K562 (cell line): Measurements from ENCODE around the gene ANAPC16. TPM values are rescaled to one million over a fixed set of nuclear protein-coding genes. Genes with fewer than 3 reads are reported as not detected.

ENCODE experiments used
- ASH1L ChIP-seq: fragments of 450-650 bp; IDR thresholded peaks from 2 replicates; pipeline ENCODE4 v1.6.1; 2018; ENCODE audit warnings: borderline replicate concordance, mild to moderate bottlenecking, low read depth; ENCODE audit not compliant: partially characterized antibody
- BRD4 ChIP-seq: fragments of 200-600 bp; sonication (generic); IDR thresholded peaks from 2 replicates; pipeline ENCODE4 v1.6.1; 2017; ENCODE audit warnings: inconsistent platforms
- CBFA2T3 ChIP-seq: fragments of 450-650 bp; IDR thresholded peaks from 2 replicates; pipeline ENCODE4 v1.6.1; 2017
- CCNT2 ChIP-seq: IDR thresholded peaks from 2 replicates; pipeline ENCODE4 v1.6.1; 2011; ENCODE audit warnings: borderline replicate concordance, low read depth, mild to moderate bottlenecking, moderate library complexity, mixed read lengths, low read length; ENCODE audit not compliant: insufficient read length; ENCODE audit errors: extremely low read depth
- CEBPB ChIP-seq: fragments of 450-650 bp; IDR thresholded peaks from 2 replicates; pipeline ENCODE4 v1.6.1; 2016; ENCODE audit warnings: missing genetic modification characterization, missing compliant biosample characterization
- CREB3L1 ChIP-seq: fragments of 450-650 bp; IDR thresholded peaks from 2 replicates; pipeline ENCODE4 v1.6.1; 2014; ENCODE audit warnings: low read depth, mild to moderate bottlenecking, moderate library complexity, borderline replicate concordance
- EP400 ChIP-seq: fragments of 450-650 bp; IDR thresholded peaks from 2 replicates; pipeline ENCODE4 v1.6.1; 2017; ENCODE audit warnings: antibody characterized with exemption, mild to moderate bottlenecking, moderate library complexity
- GATAD2B ChIP-seq: fragments of 450-650 bp; IDR thresholded peaks from 2 replicates; pipeline ENCODE4 v1.6.1; 2017; ENCODE audit warnings: mild to moderate bottlenecking, borderline replicate concordance
- HNRNPUL1 ChIP-seq: fragments of 200-400 bp; formaldehyde crosslinking; IDR thresholded peaks from 2 replicates; pipeline ENCODE4 v1.6.1; 2017; ENCODE audit warnings: low read length
- KLF13 ChIP-seq: fragments of 450-650 bp; IDR thresholded peaks from 2 replicates; pipeline ENCODE4 v1.6.1; 2016; ENCODE audit warnings: missing genetic modification characterization, low read depth, mild to moderate bottlenecking, missing compliant biosample characterization, moderate library complexity, borderline replicate concordance
- MCM5 ChIP-seq: fragments of 450-650 bp; IDR thresholded peaks from 2 replicates; pipeline ENCODE4 v1.6.1; 2016; ENCODE audit warnings: low read depth
- MED1 ChIP-seq: sonication (generic); formaldehyde crosslinking; IDR thresholded peaks from 2 replicates; pipeline ENCODE4 v1.8.1; 2023; ENCODE audit warnings: missing genetic modification reagents, borderline replicate concordance
- NCOR1 ChIP-seq: fragments of 450-650 bp; IDR thresholded peaks from 2 replicates; pipeline ENCODE4 v1.6.1; 2016; ENCODE audit warnings: mild to moderate bottlenecking, moderate library complexity
- NFATC3 ChIP-seq: fragments of 450-650 bp; IDR thresholded peaks from 2 replicates; pipeline ENCODE4 v1.6.1; 2017; ENCODE audit warnings: mild to moderate bottlenecking
- NR2F6 ChIP-seq: fragments of 450-650 bp; formaldehyde crosslinking; IDR thresholded peaks from 2 replicates; pipeline ENCODE4 v1.4.0; 2020; ENCODE audit warnings: mild to moderate bottlenecking
- PCBP2 ChIP-seq: fragments of 200-400 bp; formaldehyde crosslinking; IDR thresholded peaks from 2 replicates; pipeline ENCODE4 v1.6.1; 2018; ENCODE audit warnings: low read length, low read depth, mild to moderate bottlenecking, moderate library complexity; ENCODE audit not compliant: poor library complexity, severe bottlenecking
- RBM17 ChIP-seq: fragments of 200-400 bp; formaldehyde crosslinking; IDR thresholded peaks from 2 replicates; pipeline ENCODE4 v1.6.1; 2017; ENCODE audit warnings: low read depth, mild to moderate bottlenecking, low read length, borderline replicate concordance
- RBM34 ChIP-seq: fragments of 200-400 bp; formaldehyde crosslinking; IDR thresholded peaks from 2 replicates; pipeline ENCODE4 v1.6.1; 2018; ENCODE audit warnings: low read length, borderline replicate concordance; ENCODE audit not compliant: insufficient read depth
- SIX5 ChIP-seq, 2 experiments: IDR thresholded peaks; 2 replicates each; pipeline ENCODE4 v1.6.1; 2011; ENCODE audit warnings: low read length in 2 of 2, borderline replicate concordance in 1 of 2, low read depth in 1 of 2, mild to moderate bottlenecking in 1 of 2, moderate library complexity in 1 of 2; ENCODE audit not compliant: insufficient read depth in 1 of 2
- SPI1 ChIP-seq: IDR thresholded peaks from 2 replicates; pipeline ENCODE4 v1.6.1; 2011; ENCODE audit warnings: low read depth, low read length, control low read depth, borderline replicate concordance
- SRSF3 ChIP-seq: fragments of 200-400 bp; formaldehyde crosslinking; IDR thresholded peaks from 2 replicates; pipeline ENCODE4 v1.6.1; 2016; ENCODE audit warnings: mild to moderate bottlenecking, low read length, moderate library complexity; ENCODE audit not compliant: insufficient read depth
- SUPT5H ChIP-seq: fragments of 450-650 bp; IDR thresholded peaks from 2 replicates; pipeline ENCODE4 v1.6.1; 2016
- TSC22D4 ChIP-seq: fragments of 450-650 bp; IDR thresholded peaks from 2 replicates; pipeline ENCODE4 v1.6.1; 2016; ENCODE audit warnings: missing genetic modification characterization, missing biosample characterization, control low read depth
- ZFP30 ChIP-seq: fragments of 250-450 bp; sonication (Bioruptor Pico); IDR thresholded peaks from 2 replicates; pipeline ENCODE4 v1.8.0; 2022; ENCODE audit warnings: moderate library complexity, mild to moderate bottlenecking, inconsistent platforms, borderline replicate concordance
- ZKSCAN3 ChIP-seq: fragments of 250-450 bp; sonication (Bioruptor Pico); IDR thresholded peaks from 2 replicates; pipeline ENCODE4 v1.4.0; 2020
- ZNF232 ChIP-seq: sonication (generic); formaldehyde crosslinking; IDR thresholded peaks from 2 replicates; pipeline ENCODE4 v1.8.0; 2022; ENCODE audit warnings: mild to moderate bottlenecking, missing genetic modification reagents
- ZNF24 ChIP-seq: fragments of 450-650 bp; IDR thresholded peaks from 2 replicates; pipeline ENCODE4 v1.6.1; 2016
- ZNF324 ChIP-seq: fragments of 250-450 bp; sonication (Bioruptor Pico); IDR thresholded peaks from 2 replicates; pipeline ENCODE4 v1.4.0; 2020; ENCODE audit warnings: mild to moderate bottlenecking
- ZNF445 ChIP-seq: fragments of 250-450 bp; sonication (Bioruptor Pico); IDR thresholded peaks from 2 replicates; pipeline ENCODE4 v1.4.0; 2020; ENCODE audit warnings: low read depth, mild to moderate bottlenecking, moderate library complexity
- ZNF583 ChIP-seq: fragments of 250-450 bp; sonication (Bioruptor Pico); IDR thresholded peaks from 2 replicates; pipeline ENCODE4 v1.4.0; 2020
- ZNF644 ChIP-seq: fragments of 200-800 bp; sonication (Bioruptor generic); IDR thresholded peaks from 2 replicates; pipeline ENCODE4 v1.6.1; 2016; ENCODE audit warnings: low read depth, missing genetic modification characterization, missing compliant biosample characterization
- ZZZ3 ChIP-seq: fragments of 450-650 bp; IDR thresholded peaks from 2 replicates; pipeline ENCODE4 v1.6.1; 2016; ENCODE audit warnings: antibody characterized with exemption, mild to moderate bottlenecking, moderate library complexity
- polyA plus RNA-seq, 8 experiments: library from polyadenylated mRNA; depleted of rRNA in 4 of 8; stranded (reverse) in 5 of 8; unstranded in 3 of 8; fragments of >200 nt; fragmentation: Nextera tagmentation in 2 of 8; fragmentation: Illumina TruSeq in 1 of 8; extraction: Ambion mirVana in 2 of 8; extraction: Trizol in 1 of 8; gene quantifications; 2 replicates each; pipeline versions ENCODE4 v1.2.1 to v1.2.3, GENCODE V29; 2011 to 2014; ENCODE audit warnings: inconsistent platforms in 1 of 8, missing spikeins in 1 of 8
- total RNA-seq, 7 experiments: library from RNA; depleted of rRNA in 6 of 7; stranded (reverse); fragments of >200 nt in 6 of 7; fragmentation: Illumina TruSeq in 2 of 7; extraction: Trizol in 2 of 7; gene quantifications; 2 replicates each; pipeline versions ENCODE4 v1.2.1 to v1.2.3, GENCODE V29; 2011 to 2021; ENCODE audit warnings: low replicate concordance in 1 of 7

Gene ANAPC16
- total and polyA plus RNA-seq, 9 of the 15 experiments (the other 6 are each of a cell fraction or from before 2014, with no cell fraction given) = 42.6 to 208 (median 108) TPM

GRCh38 chr10:72272689-72273409 is 57.0 kb downstream of the ANAPC16 start (continued):
- TF ChIP-seq CCNT2 = peak; percentile 89
- no peak for TF ChIP-seq ASH1L
- TF ChIP-seq ZNF445 (CRISPR knock-in tag) = no peak
- no peak for TF ChIP-seq MED1 (CRISPR knock-in tag)
- TF ChIP-seq EP400 = no peak
- no peak for TF ChIP-seq CBFA2T3
- no peak for TF ChIP-seq CREB3L1
- TF ChIP-seq CEBPB (tag) = peak; percentile 98
- TF ChIP-seq PCBP2 = no peak
- no peak for TF ChIP-seq GATAD2B
- TF ChIP-seq NCOR1 = no peak
- no peak for TF ChIP-seq SIX5 (IDR thresholded peaks at IDR 0.05; ENCODE audit: borderline replicate concordance in 1 of 2, insufficient read depth in 1 of 2, low read depth in 1 of 2, low read length in 2 of 2)
- TF ChIP-seq HNRNPUL1 = no peak
- no peak for TF ChIP-seq ZKSCAN3 (CRISPR knock-in tag)
- peak; percentile 17; the same call in 1 of the 2 replicates for TF ChIP-seq SPI1
- no peak for TF ChIP-seq RBM17
- no peak for TF ChIP-seq ZNF324 (CRISPR knock-in tag)
- no peak for TF ChIP-seq ZFP30 (CRISPR knock-in tag)
- TF ChIP-seq ZZZ3 = no peak
- TF ChIP-seq ZNF644 (tag) = no peak
- TF ChIP-seq SRSF3 = peak; percentile 100; the same call in 1 of the 2 replicates
- TF ChIP-seq ZNF232 (CRISPR knock-in tag) = no peak
- TF ChIP-seq BRD4 = peak; percentile 99
- TF ChIP-seq MCM5 = no peak
- peak; percentile 51; the same call in 1 of the 2 replicates for TF ChIP-seq KLF13
- TF ChIP-seq ZNF24 = no peak
- TF ChIP-seq RBM34 = no peak
- no peak for TF ChIP-seq TSC22D4 (tag)
- no peak for TF ChIP-seq NR2F6 (CRISPR knock-in tag)
- TF ChIP-seq SUPT5H = peak; percentile 15; the same call in 1 of the 2 replicates
- TF ChIP-seq NFATC3 = no peak; the same call in 1 of the 2 replicates
- 0 out of 2 replicates have a peak, but pooled peaks have one; percentile 5 for TF ChIP-seq ZNF583 (CRISPR knock-in tag)
